GM12801 (cell line): ENCODE results near the gene P2RX4.

Source experiments
- CTCF ChIP-seq: IDR thresholded peaks from one replicate; pipeline ENCODE4 v1.5.1; 2011; ENCODE audit warnings: control low read depth; ENCODE audit not compliant: insufficient read length; ENCODE audit errors: extremely low read depth

The P2RX4 gene

GRCh38 chr12:121218588-121219352, 8.8 kb downstream of the P2RX4 start:
- no peak for TF ChIP-seq CTCF

- TF ChIP-seq CTCF, result no peak
Observed at GRCh38 chr12:121219353-121219986, 9.5 kb downstream of the P2RX4 start.

- TF ChIP-seq CTCF, result no peak
Observed at GRCh38 chr12:121222847-121223246, 12.9 kb downstream of the P2RX4 start.

GRCh38 chr12:121223292-121224285, 13.7 kb downstream of the P2RX4 start:
- TF ChIP-seq CTCF, result no peak

- TF ChIP-seq CTCF, result no peak
Observed at GRCh38 chr12:121224591-121224990, 14.7 kb downstream of the P2RX4 start.

GRCh38 chr12:121226399-121226798, 16.5 kb downstream of the P2RX4 start:
- TF ChIP-seq CTCF, result no peak

- TF ChIP-seq CTCF, result no peak
Observed at GRCh38 chr12:121227294-121227693, 17.4 kb downstream of the P2RX4 start.
